ENCODE results near the gene RASAL3. TPM values are rescaled to one million over a fixed set of nuclear protein-coding genes. Genes with fewer than 3 reads are reported as not detected.
A peak's percentile ranks its signal among the peaks of the same experiment; 100 is the strongest.

RASAL3 gene
- total and polyA plus RNA-seq, 4 donors = 0.76 to 1.5 (median 1.1) TPM

DNA sequence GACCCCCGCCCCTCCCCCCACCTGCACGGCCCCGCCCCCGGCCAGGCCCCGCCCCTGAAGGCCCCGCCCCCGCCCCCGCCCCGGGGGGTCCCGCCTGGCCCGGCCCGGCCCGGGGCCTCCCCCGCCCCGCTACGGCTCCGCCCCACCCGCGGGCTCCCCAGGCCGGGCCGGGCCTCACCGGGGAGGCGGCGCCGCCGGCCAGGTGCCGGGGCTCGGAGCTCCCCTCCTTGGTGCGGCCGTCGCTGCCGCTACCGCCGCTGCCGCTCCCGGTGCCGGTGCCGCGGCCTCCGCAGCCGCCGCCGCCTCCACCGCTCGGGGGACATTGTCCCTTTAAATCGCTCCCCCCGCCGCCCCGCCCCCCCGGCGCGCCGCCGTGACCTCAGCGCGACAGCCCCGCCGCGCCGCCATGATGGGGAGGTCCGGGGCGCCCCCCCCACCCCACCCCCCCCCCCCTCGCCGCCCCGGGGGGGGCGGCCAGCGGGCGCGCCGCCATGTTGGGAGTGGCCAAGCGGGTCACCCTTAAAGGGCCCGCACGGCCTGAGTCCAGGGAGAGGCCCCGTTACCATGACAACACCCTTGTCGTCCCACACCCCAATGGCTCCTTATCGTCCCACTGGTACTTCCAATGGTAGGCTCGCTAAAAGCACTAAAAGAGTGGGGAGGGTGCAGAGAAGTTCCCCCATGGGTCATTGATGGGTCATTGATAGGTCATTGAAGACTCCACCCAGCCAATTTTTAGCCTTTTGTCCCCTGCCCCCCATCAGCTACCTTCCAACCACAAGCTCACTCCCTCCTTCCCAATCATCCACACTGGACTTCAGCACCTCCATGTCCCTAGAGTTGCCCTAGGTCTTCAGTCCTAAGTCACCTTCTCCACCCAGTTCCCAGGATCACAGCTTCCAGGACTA is 14.5 kb downstream of the RASAL3 start, which contains the start of gene WIZ:
Gene WIZ, minus strand, starts transcription at position 337 of the 908 bp plus-strand sequence. CDS start 1,649 bp downstream, outside the sequence.
- no peaks in the 10 kb centered on the region for H3K9me3 ChIP-seq (ENCODE audit: control insufficient read depth in 4 of 4, low read length in 3 of 4)
- peak; percentile 89 for DNase-seq (ENCODE audit: low spot score)
- no peaks in the 10 kb centered on the region for H3K27me3 ChIP-seq (ENCODE audit: control insufficient read depth in 4 of 4, insufficient read depth in 4 of 4, low read length in 3 of 4)
- no peak for TF ChIP-seq FOXA2 (IDR thresholded peaks at IDR 0.05)
- TF ChIP-seq RXRA (IDR thresholded peaks at IDR 0.05) = no peak
- TF ChIP-seq JUND (IDR thresholded peaks at IDR 0.05) = no peak
- peak; percentile 56 for TF ChIP-seq YY1 (IDR thresholded peaks at IDR 0.05)
- TF ChIP-seq SP1 (IDR thresholded peaks at IDR 0.05) = no peak
- no peaks in the 10 kb centered on the region for H3K36me3 ChIP-seq (ENCODE audit: control insufficient read depth in 4 of 4, insufficient read depth in 3 of 4, low read depth in 1 of 4, low read length in 3 of 4)
- peaks cover 11 to 47% (median 40%) of the 10 kb centered on the region in 4 donors for H3K4me1 ChIP-seq (ENCODE audit: control insufficient read depth in 4 of 4, insufficient read depth in 4 of 4, low read length in 3 of 4)
- H3K27ac ChIP-seq (ENCODE audit: low read depth in 1 of 2, low read length in 2 of 2) = peak within 1 kb of the TSS in 1 of 2 donors; percentile 53
- H3K9ac ChIP-seq (ENCODE audit: low read depth in 1 of 2, low read length in 2 of 2) = peak within 1 kb of the TSS in 1 of 2 donors; percentile 7
- WGBS = 3% methylated on average over 77 of the region's 77 CpGs
- peak within 1 kb of the TSS in 2 of 3 donors; percentile 15 to 69 for H3K4me3 ChIP-seq (ENCODE audit: low read depth in 1 of 3, low read length in 3 of 3)

DNA sequence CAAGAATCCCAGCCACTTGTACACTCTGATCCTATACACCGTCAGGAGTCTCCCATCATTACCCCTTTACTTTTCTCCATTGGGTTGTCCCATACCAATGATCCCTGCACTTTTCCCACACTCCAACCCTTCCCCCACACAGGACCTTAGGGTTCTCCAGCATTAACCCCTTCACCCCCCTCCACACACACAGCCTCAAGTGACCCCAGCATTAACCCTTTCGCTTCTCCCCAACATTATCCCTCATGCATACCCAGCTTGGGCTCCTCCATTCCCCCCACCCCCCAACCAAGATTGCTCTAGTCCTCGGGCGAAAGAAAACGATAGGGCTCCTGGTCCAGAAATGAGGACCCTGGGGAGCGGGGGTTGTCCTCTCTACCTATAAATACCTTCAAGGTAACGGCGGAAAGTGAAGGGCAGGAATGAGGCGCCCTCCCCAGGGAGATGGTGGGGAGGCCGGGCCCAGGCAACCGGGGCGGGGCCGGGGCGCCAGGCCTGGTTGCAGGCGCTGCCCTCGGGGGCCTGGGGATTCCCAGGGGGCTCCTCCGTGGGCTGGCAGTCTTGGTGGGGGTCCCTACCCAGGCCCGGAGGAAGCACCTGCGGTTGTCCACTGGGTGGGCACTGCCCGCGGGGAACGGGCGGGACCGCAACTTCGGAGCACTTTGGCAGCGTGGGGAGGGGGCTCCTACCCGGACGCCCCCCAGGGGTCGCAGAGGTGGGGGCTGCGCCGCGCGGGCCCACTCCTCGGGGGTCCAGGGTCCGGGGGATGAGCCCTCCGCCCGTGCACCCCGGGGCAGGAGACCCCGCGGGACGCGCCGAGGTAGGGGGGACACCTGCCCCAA is 15.3 kb downstream of the RASAL3 start:
- peaks cover 6 to 46% (median 43%) of the 10 kb centered on the region in 4 donors for H3K4me1 ChIP-seq (ENCODE audit: control insufficient read depth in 4 of 4, insufficient read depth in 4 of 4, low read length in 3 of 4)
- no peaks in the 10 kb centered on the region for H3K9me3 ChIP-seq (ENCODE audit: control insufficient read depth in 4 of 4, low read length in 3 of 4)
- TF ChIP-seq RAD21 (IDR thresholded peaks at IDR 0.05) (no peak), RXRA (IDR thresholded peaks at IDR 0.05) (peak in 1 of 2 donors; percentile 53), NR2F2 (IDR thresholded peaks at IDR 0.05) (no peak), HNF4A (conservative IDR thresholded peaks at IDR 0.05) (no peak), EGR1 (IDR thresholded peaks at IDR 0.05; ENCODE audit: low read depth in 2 of 2) (no peak)
- TF ChIP-seq, protein P1, sequence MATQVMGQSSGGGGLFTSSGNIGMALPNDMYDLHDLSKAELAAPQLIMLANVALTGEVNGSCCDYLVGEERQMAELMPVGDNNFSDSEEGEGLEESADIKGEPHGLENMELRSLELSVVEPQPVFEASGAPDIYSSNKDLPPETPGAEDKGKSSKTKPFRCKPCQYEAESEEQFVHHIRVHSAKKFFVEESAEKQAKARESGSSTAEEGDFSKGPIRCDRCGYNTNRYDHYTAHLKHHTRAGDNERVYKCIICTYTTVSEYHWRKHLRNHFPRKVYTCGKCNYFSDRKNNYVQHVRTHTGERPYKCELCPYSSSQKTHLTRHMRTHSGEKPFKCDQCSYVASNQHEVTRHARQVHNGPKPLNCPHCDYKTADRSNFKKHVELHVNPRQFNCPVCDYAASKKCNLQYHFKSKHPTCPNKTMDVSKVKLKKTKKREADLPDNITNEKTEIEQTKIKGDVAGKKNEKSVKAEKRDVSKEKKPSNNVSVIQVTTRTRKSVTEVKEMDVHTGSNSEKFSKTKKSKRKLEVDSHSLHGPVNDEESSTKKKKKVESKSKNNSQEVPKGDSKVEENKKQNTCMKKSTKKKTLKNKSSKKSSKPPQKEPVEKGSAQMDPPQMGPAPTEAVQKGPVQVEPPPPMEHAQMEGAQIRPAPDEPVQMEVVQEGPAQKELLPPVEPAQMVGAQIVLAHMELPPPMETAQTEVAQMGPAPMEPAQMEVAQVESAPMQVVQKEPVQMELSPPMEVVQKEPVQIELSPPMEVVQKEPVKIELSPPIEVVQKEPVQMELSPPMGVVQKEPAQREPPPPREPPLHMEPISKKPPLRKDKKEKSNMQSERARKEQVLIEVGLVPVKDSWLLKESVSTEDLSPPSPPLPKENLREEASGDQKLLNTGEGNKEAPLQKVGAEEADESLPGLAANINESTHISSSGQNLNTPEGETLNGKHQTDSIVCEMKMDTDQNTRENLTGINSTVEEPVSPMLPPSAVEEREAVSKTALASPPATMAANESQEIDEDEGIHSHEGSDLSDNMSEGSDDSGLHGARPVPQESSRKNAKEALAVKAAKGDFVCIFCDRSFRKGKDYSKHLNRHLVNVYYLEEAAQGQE (IDR thresholded peaks at IDR 0.05) = no peak
- no peaks in the 10 kb centered on the region for H3K27me3 ChIP-seq (ENCODE audit: control insufficient read depth in 4 of 4, insufficient read depth in 4 of 4, low read length in 3 of 4)
- 11% methylated on average over 43 of the region's 43 CpGs for WGBS
- H3K4me3 ChIP-seq (ENCODE audit: low read depth in 1 of 3, low read length in 3 of 3) = peak overlapping the region in 2 of 3 donors; percentile 15 to 69
- H3K27ac ChIP-seq (ENCODE audit: low read depth in 1 of 2, low read length in 2 of 2) = no peak overlapping the region
- H3K9ac ChIP-seq (ENCODE audit: low read depth in 1 of 2, low read length in 2 of 2) = peak overlapping the region in 1 of 2 donors; percentile 7
- H3K36me3 ChIP-seq (ENCODE audit: control insufficient read depth in 4 of 4, insufficient read depth in 3 of 4, low read depth in 1 of 4, low read length in 3 of 4) = no peaks in the 10 kb centered on the region
- DNase-seq (ENCODE audit: low spot score) = no peak

DNA sequence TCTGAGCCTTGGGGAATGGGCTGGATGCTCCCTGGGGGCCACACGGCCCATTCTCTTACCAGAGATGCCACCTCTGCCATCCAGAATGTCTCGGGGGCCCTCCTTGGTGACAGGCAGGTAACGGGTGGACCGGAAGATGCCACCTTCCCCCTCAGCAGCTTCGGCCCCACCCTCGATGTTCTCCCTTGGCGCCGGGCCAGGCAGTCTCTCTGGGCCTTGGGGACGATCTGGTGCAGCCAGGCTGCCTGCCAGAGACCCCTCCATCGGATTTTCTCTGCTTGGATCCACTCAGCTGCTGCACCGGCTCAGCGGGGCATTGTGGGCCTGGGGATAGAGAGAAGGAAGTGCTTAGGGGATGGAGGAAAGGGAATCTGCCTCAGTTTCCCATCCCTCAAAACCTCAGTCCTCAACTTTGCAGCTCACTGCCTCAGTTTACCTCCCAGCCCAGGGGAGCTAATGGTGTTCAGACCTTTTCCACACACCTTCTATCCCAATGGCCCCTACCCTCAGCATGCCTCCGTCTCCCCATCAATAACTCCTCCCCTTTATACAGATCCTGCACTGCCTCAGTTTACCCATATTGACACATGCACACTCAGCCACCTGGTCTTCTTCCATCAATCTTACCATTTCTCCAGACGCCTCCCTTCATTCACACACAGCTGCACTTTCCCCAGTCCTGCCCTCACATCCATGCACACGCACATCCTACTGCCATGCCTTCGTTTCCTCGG is 16.1 kb downstream of the RASAL3 start:
- TF ChIP-seq TAF1 (conservative IDR thresholded peaks at IDR 0.05) (no peak), JUND (IDR thresholded peaks at IDR 0.05) (no peak), NR2F2 (IDR thresholded peaks at IDR 0.05) (no peak), RAD21 (IDR thresholded peaks at IDR 0.05) (no peak), RXRA (IDR thresholded peaks at IDR 0.05) (no peak), EGR1 (IDR thresholded peaks at IDR 0.05; ENCODE audit: low read depth in 2 of 2) (no peak), FOXA2 (IDR thresholded peaks at IDR 0.05) (no peak)
- TF ChIP-seq, protein P2, sequence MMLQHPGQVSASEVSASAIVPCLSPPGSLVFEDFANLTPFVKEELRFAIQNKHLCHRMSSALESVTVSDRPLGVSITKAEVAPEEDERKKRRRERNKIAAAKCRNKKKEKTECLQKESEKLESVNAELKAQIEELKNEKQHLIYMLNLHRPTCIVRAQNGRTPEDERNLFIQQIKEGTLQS (IDR thresholded peaks at IDR 0.05) = no peak
- H3K4me1 ChIP-seq (ENCODE audit: control insufficient read depth in 4 of 4, insufficient read depth in 4 of 4, low read length in 3 of 4) = peaks cover 6 to 47% (median 42%) of the 10 kb centered on the region in 4 donors
- WGBS = 58% methylated on average over 17 of the region's 17 CpGs
- H3K9ac ChIP-seq (ENCODE audit: low read depth in 1 of 2, low read length in 2 of 2) = no peak overlapping the region
- H3K36me3 ChIP-seq (ENCODE audit: control insufficient read depth in 4 of 4, insufficient read depth in 3 of 4, low read depth in 1 of 4, low read length in 3 of 4) = no peaks in the 10 kb centered on the region
- no peaks in the 10 kb centered on the region for H3K9me3 ChIP-seq (ENCODE audit: control insufficient read depth in 4 of 4, low read length in 3 of 4)
- DNase-seq (ENCODE audit: low spot score) = no peak
- H3K4me3 ChIP-seq (ENCODE audit: low read depth in 1 of 3, low read length in 3 of 3) = no peak overlapping the region
- no peak overlapping the region for H3K27ac ChIP-seq (ENCODE audit: low read depth in 1 of 2, low read length in 2 of 2)
- no peaks in the 10 kb centered on the region for H3K27me3 ChIP-seq (ENCODE audit: control insufficient read depth in 4 of 4, insufficient read depth in 4 of 4, low read length in 3 of 4)
